HCT116 (cell line): ENCODE results near the gene HOXC11. TPM values are rescaled to one million over a fixed set of nuclear protein-coding genes. Genes with fewer than 3 reads are reported as not detected.

Experiments used
- ATAC-seq: fragments of 200-7000 bp; cut with Tn5 transposase; 2 replicates; pipeline ENCODE4 v1.9.1; 2020; ENCODE audit warnings: mild to moderate bottlenecking, moderate library complexity
- BruUV-seq: library from RNA; stranded (reverse); fragments of 400-500 nt; replicated peaks from 2 replicates; lab custom pipeline; 2021; lab: Mats Ljungman, UMichigan
- CTCF ChIA-PET: fragments of 300-600 bp; sonication (Branson Sonifier 250); formaldehyde crosslinking; loops from one replicate; lab custom pipeline; 2021; ENCODE audit warnings: antibody characterized with exemption; lab: Charles Lee
- POLR2A ChIA-PET: fragments of 300-600, 350-600 bp; sonication (Branson Sonifier 250); formaldehyde crosslinking; loops from one replicate; lab custom pipeline; 2021; ENCODE audit warnings: antibody characterized with exemption; lab: Charles Lee
- RAD21 ChIA-PET, 2 experiments: fragments of 300-600 bp; sonication (Branson Sonifier 250); formaldehyde crosslinking; loops; one replicate each; lab custom pipeline; 2023; ENCODE audit warnings: low total read pairs in 2 of 2; ENCODE audit not compliant: uncharacterized antibody in 2 of 2, unreplicated experiment in 2 of 2, low non-redundant PET in 1 of 2; lab: Charles Lee
- DNase-seq: peaks from one replicate; pipeline ENCODE4 v3.0.0-alpha.2; 2010; ENCODE audit warnings: low read depth, low spot score
- H2AFZ ChIP-seq: fragments of 200-600 bp; shearing (Covaris generic), sonication (generic); 2 replicates; pipeline ENCODE4 v1.6.1; 2017; ENCODE audit warnings: low read depth, mixed run types, mixed read lengths, antibody characterized with exemption, low read length; ENCODE audit not compliant: poor library complexity, severe bottlenecking
- H3K27ac ChIP-seq: 2 replicates; pipeline ENCODE4 v1.5.1; 2012; ENCODE audit warnings: low read depth, low read length
- H3K27me3 ChIP-seq: fragments of 200-600 bp; sonication (generic); 2 replicates; pipeline ENCODE4 v1.6.1; 2016; ENCODE audit warnings: mixed run types, low read length, mixed read lengths; ENCODE audit not compliant: insufficient read depth
- H3K36me3 ChIP-seq, 2 experiments: fragments of 200-500 bp in 1 of 2; fragments of 200-600 bp in 1 of 2; sonication (Bioruptor generic) in 1 of 2; sonication (generic) in 1 of 2; 2 replicates each; pipeline versions ENCODE4 v1.5.1 to v1.6.1; 2014 to 2016; ENCODE audit warnings: low read length in 2 of 2, inconsistent platforms in 1 of 2, mixed read lengths in 1 of 2, mixed run types in 1 of 2; ENCODE audit not compliant: insufficient read depth in 2 of 2, control insufficient read depth in 1 of 2
- H3K4me1 ChIP-seq, 2 experiments: fragments of 200-600 bp in 1 of 2; sonication (generic) in 1 of 2; 2 replicates each; pipeline versions ENCODE4 v1.5.1 to v1.6.1; 2012 to 2017; ENCODE audit warnings: low read length in 2 of 2, inconsistent platforms in 1 of 2, mild to moderate bottlenecking in 1 of 2, mixed read lengths in 1 of 2, mixed run types in 1 of 2, moderate library complexity in 1 of 2; ENCODE audit not compliant: insufficient read depth in 2 of 2, control insufficient read depth in 1 of 2
- H3K4me2 ChIP-seq: fragments of 200-600 bp; sonication (generic); 2 replicates; pipeline ENCODE4 v1.6.1; 2017; ENCODE audit warnings: mixed run types, low read length, mixed read lengths
- H3K4me3 ChIP-seq, 2 experiments: fragments of 200-600 bp in 1 of 2; sonication (generic) in 1 of 2; replicated peaks in 1 of 2; 2 replicates each; pipeline ENCODE4 v1.5.1; 2011 to 2016; ENCODE audit warnings: low read length in 2 of 2, control low read depth in 1 of 2, low read depth in 1 of 2, mild to moderate bottlenecking in 1 of 2, mixed read lengths in 1 of 2, mixed run types in 1 of 2
- H3K79me2 ChIP-seq: fragments of 200-600 bp; sonication (generic); 2 replicates; pipeline ENCODE4 v1.6.1; 2017; ENCODE audit warnings: mild to moderate bottlenecking, mixed run types, low read length, moderate library complexity, mixed read lengths; ENCODE audit not compliant: insufficient read depth
- H3K9ac ChIP-seq: fragments of 200-600 bp; sonication (generic); 2 replicates; pipeline ENCODE4 v1.6.1; 2016; ENCODE audit warnings: low read length, mixed read lengths
- H3K9me2 ChIP-seq: fragments of 200-600 bp; sonication (generic), shearing (Covaris generic); 2 replicates; pipeline ENCODE4 v1.6.1; 2017; ENCODE audit warnings: mixed run types, mild to moderate bottlenecking, moderate library complexity; ENCODE audit not compliant: insufficient read depth
- H3K9me3 ChIP-seq, 2 experiments: fragments of 200-500 bp in 1 of 2; fragments of 200-600 bp in 1 of 2; sonication (Bioruptor generic) in 1 of 2; sonication (generic) in 1 of 2; 2 replicates each; pipeline ENCODE4 v1.6.1; 2014 to 2017; ENCODE audit warnings: low read length in 2 of 2, mixed read lengths in 2 of 2, inconsistent platforms in 1 of 2, low read depth in 1 of 2, mild to moderate bottlenecking in 1 of 2, mixed run types in 1 of 2, moderate library complexity in 1 of 2; ENCODE audit not compliant: control insufficient read depth in 1 of 2, insufficient read depth in 1 of 2
- H4K20me1 ChIP-seq: fragments of 200-600 bp; sonication (generic), shearing (Covaris generic); 2 replicates; pipeline ENCODE4 v1.6.1; 2017; ENCODE audit warnings: mixed run types, mild to moderate bottlenecking, moderate library complexity; ENCODE audit not compliant: insufficient read depth
- ATF3 ChIP-seq: IDR thresholded peaks from 2 replicates; pipeline ENCODE4 v1.6.1; 2012
- CBX3 ChIP-seq: IDR thresholded peaks from 2 replicates; pipeline ENCODE4 v1.6.1; 2012; ENCODE audit warnings: low read depth
- CEBPB ChIP-seq: IDR thresholded peaks from 2 replicates; pipeline ENCODE4 v1.6.1; 2012; ENCODE audit warnings: low read depth
- CTCF ChIP-seq, 3 experiments: fragments of 200-600 bp in 1 of 3; sonication (generic) in 1 of 3; IDR thresholded peaks in 2 of 3; conservative IDR thresholded peaks in 1 of 3; 2 replicates each; pipeline ENCODE4 v1.5.1; 2012 to 2017; ENCODE audit warnings: low read depth in 2 of 3, low read length in 2 of 3, antibody characterized with exemption in 1 of 3, borderline replicate concordance in 1 of 3, control low read depth in 1 of 3, mild to moderate bottlenecking in 1 of 3, mixed read lengths in 1 of 3, mixed run types in 1 of 3, moderate library complexity in 1 of 3; ENCODE audit not compliant: insufficient read depth in 1 of 3
- EGR1 ChIP-seq: IDR thresholded peaks from 2 replicates; pipeline ENCODE4 v1.6.1; 2012; ENCODE audit warnings: low read depth
- EZH2 ChIP-seq: fragments of 200-600 bp; sonication (generic); IDR thresholded peaks from 2 replicates; pipeline ENCODE4 v1.6.1; 2017; ENCODE audit warnings: antibody characterized with exemption, mixed run types
- EZH2phosphoT487 ChIP-seq: fragments of 200-600 bp; IDR thresholded peaks from 2 replicates; pipeline ENCODE4 v1.6.1; 2018; ENCODE audit warnings: antibody characterized with exemption, borderline replicate concordance
- JUND ChIP-seq: IDR thresholded peaks from 2 replicates; pipeline ENCODE4 v1.6.1; 2012
- MAX ChIP-seq: IDR thresholded peaks from 2 replicates; pipeline ENCODE4 v1.6.1; 2012
- POLR2A ChIP-seq: IDR thresholded peaks from 2 replicates; pipeline ENCODE4 v1.7.0; 2011; ENCODE audit warnings: borderline replicate concordance; ENCODE audit not compliant: insufficient read depth, insufficient read length; ENCODE audit errors: extremely low read depth
- POLR2AphosphoS5 ChIP-seq: IDR thresholded peaks from 2 replicates; pipeline ENCODE4 v1.6.1; 2011; ENCODE audit warnings: mild to moderate bottlenecking, low read depth, low read length, moderate library complexity
- SIN3A ChIP-seq: IDR thresholded peaks from 2 replicates; pipeline ENCODE4 v1.6.1; 2012; ENCODE audit warnings: low read depth
- SP1 ChIP-seq: IDR thresholded peaks from 2 replicates; pipeline ENCODE4 v1.6.1; 2012; ENCODE audit warnings: low read depth
- TCF7L2 ChIP-seq: IDR thresholded peaks from 2 replicates; pipeline ENCODE4 v1.7.0; 2011; ENCODE audit warnings: borderline replicate concordance, inconsistent platforms; ENCODE audit not compliant: insufficient read depth, insufficient read length; ENCODE audit errors: extremely low read depth
- YY1 ChIP-seq: IDR thresholded peaks from 2 replicates; pipeline ENCODE4 v1.6.1; 2011; ENCODE audit warnings: low read length, low read depth, moderate library complexity, mild to moderate bottlenecking; ENCODE audit not compliant: insufficient replicate concordance; ENCODE audit errors: extremely low read depth
- ZBTB33 ChIP-seq: IDR thresholded peaks from 2 replicates; pipeline ENCODE4 v1.6.1; 2011; ENCODE audit warnings: mild to moderate bottlenecking, low read length, moderate library complexity; ENCODE audit not compliant: insufficient replicate concordance; ENCODE audit errors: extremely low read depth
- ZFX ChIP-seq: fragments of 450-650 bp; IDR thresholded peaks from 2 replicates; pipeline ENCODE4 v1.6.1; 2017
- ZNF274 ChIP-seq: fragments of 200-500 bp; sonication (Bioruptor generic); IDR thresholded peaks from 2 replicates; pipeline ENCODE4 v1.6.1; 2014; ENCODE audit warnings: mild to moderate bottlenecking, low read depth, low read length, inconsistent platforms
- intact Hi-C: fragments of 100-400 bp; cut with micrococcal nuclease; formaldehyde crosslinking; loops from 2 replicates; pipeline ENCODE4 v1.10.0; 2022
- total RNA-seq: library from RNA; stranded (reverse); gene quantifications from one replicate; pipeline ENCODE4 v1.2.1, GENCODE V29; 2021; ENCODE audit not compliant: unreplicated experiment

Gene HOXC11
- total RNA-seq, 1 experiment from 2014 or later = 0.22 TPM

- intact Hi-C loops = loop anchor here (2.0 kb wide), 2 partner anchors 217 to 231 kb away; no protein-coding TSS in a partner anchor
- Histone ChIP-seq H3K9ac (no peak overlapping the region), H3K4me1 (peaks cover 0 to 10% of the 10 kb centered on the region in 2 experiments; a peak in 2 of 4 replicates), H3K79me2 (no peaks in the 10 kb centered on the region), H3K9me2 (no peaks in the 10 kb centered on the region), H3K4me3 (no peak overlapping the region), H3K36me3 (no peaks in the 10 kb centered on the region), H3K9me3 (no peaks in the 10 kb centered on the region), H4K20me1 (no peaks in the 10 kb centered on the region), H3K4me2 (peak overlapping the region; percentile 41), H3K27ac (no peak overlapping the region), H3K27me3 (no peaks in the 10 kb centered on the region), H2AFZ (no peak overlapping the region)
- no peak for ATAC-seq
- POLR2A ChIA-PET = interaction anchor here (0.8 to 1.3 kb wide), 2 partner anchors 11 to 253 kb away, joined by 3 read pairs; no protein-coding TSS in a partner anchor
- no peak for DNase-seq
- CTCF ChIA-PET = interaction anchor here (0.9 to 5.7 kb wide), 11 partner anchors 14 to 232 kb away, joined by 3 to 35 read pairs (median 8); partner anchors contain the start of genes HOXC5 and HOXC9
- RAD21 ChIA-PET = no interaction called here
- TF ChIP-seq MAX = no peak
- TF ChIP-seq ZNF274 = no peak
- no peak for TF ChIP-seq ATF3
- no peak for TF ChIP-seq JUND
- TF ChIP-seq POLR2AphosphoS5 = no peak
- TF ChIP-seq ZBTB33 = no peak
- no peak for TF ChIP-seq SIN3A
- TF ChIP-seq ZFX = no peak
- no peak for TF ChIP-seq EZH2
- no peak for TF ChIP-seq YY1
- TF ChIP-seq CTCF (IDR thresholded peaks at IDR 0.05 in 2 of 3, conservative IDR thresholded peaks at IDR 0.05 in 1 of 3; ENCODE audit: borderline replicate concordance in 1 of 3, insufficient read depth in 1 of 3, low read depth in 2 of 3, low read length in 2 of 3) = no peak
- no peak for TF ChIP-seq CBX3
- TF ChIP-seq TCF7L2 = no peak
- no peak for TF ChIP-seq POLR2A
- no peak for TF ChIP-seq EZH2phosphoT487
- TF ChIP-seq SP1 = no peak
- no peak for TF ChIP-seq CEBPB
- no peak for TF ChIP-seq EGR1
- BruUV-seq = no TSS peak
Measured at GRCh38 chr12:53983950-53984572, 11.1 kb downstream of the HOXC11 start.
